ENCODE results near the gene CFAP58.

GRCh38 chr10:104501864-104502579, 148.4 kb downstream of the CFAP58 start:
- TF ChIP-seq CTCF (IDR thresholded peaks at IDR 0.05 in 4 of 5, conservative IDR thresholded peaks at IDR 0.05 in 1 of 5) (no peak), POLR2A (IDR thresholded peaks at IDR 0.05) (no peak)
